ENCODE measurements around the gene DDX43. TPM values are rescaled to one million over a fixed set of nuclear protein-coding genes. Genes with fewer than 3 reads are reported as not detected.
A peak's percentile ranks its signal among the peaks of the same experiment; 100 is the strongest.
"Not testable (repeated sequence)": the region's sequence is repeated elsewhere in the genome, so short reads cannot be mapped to it uniquely, and the experiment has no call there.

The DDX43 gene
- total RNA-seq, 1 donor from 2014 or later, result not detected

DNA sequence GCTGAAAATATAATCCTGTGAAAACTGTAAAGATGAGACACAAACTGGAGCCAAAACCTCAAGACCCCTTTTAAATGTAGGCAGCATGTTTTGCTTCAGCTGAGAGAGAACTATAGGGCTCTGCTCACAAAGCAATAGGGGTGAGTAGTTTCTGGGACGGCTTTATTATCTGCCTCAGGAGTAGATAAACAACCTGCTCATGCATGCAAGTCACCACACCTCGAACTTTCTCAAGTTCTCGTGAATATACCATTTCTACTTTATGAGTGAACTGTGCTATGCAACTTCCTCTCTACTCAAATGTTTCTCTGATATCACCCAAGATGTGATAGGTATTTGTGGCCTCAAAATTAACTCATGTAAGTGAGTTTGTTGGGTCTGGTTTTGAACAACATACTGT, 17.4 kb upstream of the DDX43 start:
- Histone ChIP-seq H3K4me3 (no peak overlapping the region), H3K36me3 (no peaks in the 10 kb centered on the region), H3K4me1 (no peaks in the 10 kb centered on the region), H3K27ac (no peak overlapping the region), H3K9me3 (peaks cover 3 to 4% of the 10 kb centered on the region in 2 donors), H3K27me3 (no peaks in the 10 kb centered on the region)
- TF ChIP-seq CTCF (IDR thresholded peaks at IDR 0.05), result no peak
- intact Hi-C loops (cut with DNase I), result no loop called here
- DNase-seq (ENCODE audit: low spot score in 2 of 2), result no peak

DNA sequence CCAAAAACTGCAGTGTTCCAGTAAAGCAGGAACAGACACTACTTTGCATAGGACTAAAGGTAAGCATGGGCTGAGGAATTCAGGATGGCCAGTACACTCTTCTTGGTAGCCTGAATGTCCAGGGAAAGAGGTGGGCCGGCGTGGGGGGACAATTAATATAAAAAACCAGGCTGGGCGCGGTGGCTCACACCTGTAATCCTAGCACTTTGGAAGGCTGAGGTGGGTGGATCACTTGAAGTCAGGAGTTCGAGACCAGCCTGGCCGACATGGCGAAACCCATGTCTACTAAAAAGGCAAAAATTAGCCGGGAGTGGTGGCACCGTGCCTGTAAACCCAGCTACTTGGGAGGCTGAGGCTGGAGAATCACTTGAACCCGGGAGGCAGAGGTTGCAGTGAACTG, 13.1 kb upstream of the DDX43 start:
- H3K27ac ChIP-seq; H3K27me3 ChIP-seq; H3K9me3 ChIP-seq; H3K4me3 ChIP-seq; H3K4me1 ChIP-seq; DNase-seq (ENCODE audit: low spot score in 2 of 2); intact Hi-C loops (cut with DNase I); H3K36me3 ChIP-seq: not testable (repeated sequence)

GRCh38 chr6:73382462-73383113, 12.0 kb upstream of the DDX43 start:
- Histone ChIP-seq H3K4me1 (no peaks in the 10 kb centered on the region), H3K36me3 (no peaks in the 10 kb centered on the region), H3K27me3 (no peaks in the 10 kb centered on the region), H3K27ac (no peak overlapping the region), H3K4me3 (no peak overlapping the region), H3K9me3 (no peaks in the 10 kb centered on the region)
- DNase-seq (ENCODE audit: low spot score in 2 of 2), result no peak
- intact Hi-C loops (cut with DNase I), result no loop called here
- TF ChIP-seq CTCF (IDR thresholded peaks at IDR 0.05), result no peak

GRCh38 chr6:73388433-73388799, 6.2 kb upstream of the DDX43 start:
- Histone ChIP-seq H3K36me3 (no peaks in the 10 kb centered on the region), H3K27ac (peak overlapping the region; percentile 58 to 78), H3K4me1 (no peaks in the 10 kb centered on the region), H3K27me3 (no peaks in the 10 kb centered on the region), H3K9me3 (no peaks in the 10 kb centered on the region), H3K4me3 (peak overlapping the region; percentile 58 to 66)
- no peak for DNase-seq (ENCODE audit: low spot score in 2 of 2)
- no peak for TF ChIP-seq CTCF (IDR thresholded peaks at IDR 0.05)
- intact Hi-C loops (cut with DNase I), result loop anchor here (5.0 kb wide), 1 partner anchor 101 kb away; no protein-coding TSS in a partner anchor

GRCh38 chr6:73388800-73389512, 5.7 kb upstream of the DDX43 start:
- no peaks in the 10 kb centered on the region for H3K36me3 ChIP-seq
- peak in 1 of 2 donors; percentile 72 for DNase-seq (ENCODE audit: low spot score in 2 of 2)
- peak overlapping the region; percentile 58 to 78 for H3K27ac ChIP-seq
- intact Hi-C loops (cut with DNase I), result loop anchor here (5.0 kb wide), 1 partner anchor 102 kb away; no protein-coding TSS in a partner anchor
- H3K9me3 ChIP-seq, result no peaks in the 10 kb centered on the region
- H3K27me3 ChIP-seq, result no peaks in the 10 kb centered on the region
- H3K4me3 ChIP-seq, result peak overlapping the region; percentile 58 to 66
- peak; percentile 14 to 67 (median 52) for TF ChIP-seq CTCF (IDR thresholded peaks at IDR 0.05)
- H3K4me1 ChIP-seq, result no peaks in the 10 kb centered on the region

DNA sequence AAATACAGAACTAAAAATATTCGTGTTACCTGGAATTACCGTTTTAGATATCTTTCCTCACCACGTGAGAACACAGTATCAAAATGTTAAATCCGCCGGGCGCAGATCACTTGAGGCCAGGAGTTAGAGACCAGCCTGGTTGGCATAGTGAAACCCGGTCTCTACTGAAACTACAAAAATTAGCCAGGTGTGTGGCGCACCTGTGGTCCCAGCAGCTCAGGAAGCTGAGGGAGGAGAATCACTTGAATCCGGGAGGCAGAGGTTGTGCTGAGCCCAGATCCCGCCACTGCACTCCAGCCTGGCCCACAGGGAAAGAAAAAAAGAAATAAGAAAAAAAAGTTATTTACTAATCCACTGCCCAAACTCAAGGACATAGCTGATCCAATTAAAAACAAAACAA, 4.8 kb upstream of the DDX43 start:
- intact Hi-C loops (cut with DNase I), result loop anchor here (5.0 kb wide), 1 partner anchor 103 kb away; no protein-coding TSS in a partner anchor
- Histone ChIP-seq H3K4me3 (no peak overlapping the region), H3K4me1 (no peaks in the 10 kb centered on the region), H3K27ac (no peak overlapping the region), H3K36me3 (no peaks in the 10 kb centered on the region), H3K9me3 (no peaks in the 10 kb centered on the region), H3K27me3 (no peaks in the 10 kb centered on the region)
- no peak for TF ChIP-seq CTCF (IDR thresholded peaks at IDR 0.05)
- DNase-seq (ENCODE audit: low spot score in 2 of 2), result no peak

Data from ascending aorta (tissue), 2 donors.